WTC11 (cell line): ENCODE results near the gene KIR3DL1. TPM values are rescaled to one million over a fixed set of nuclear protein-coding genes. Genes with fewer than 3 reads are reported as not detected.
"Not testable (repeated sequence)": the region's sequence is repeated elsewhere in the genome, so short reads cannot be mapped to it uniquely, and the experiment has no call there.

Experiments
- ATAC-seq: fragments of 200-7000 bp; cut with Tn5 transposase; 2 replicates; pipeline ENCODE4 v1.10.0; 2021; ENCODE audit warnings: mild to moderate bottlenecking, moderate library complexity
- CTCF ChIA-PET: fragments of 300-600 bp; sonication (Branson Sonifier 250); formaldehyde crosslinking; loops from one replicate; lab custom pipeline; 2021; ENCODE audit warnings: antibody characterized with exemption; lab: Charles Lee
- POLR2A ChIA-PET: fragments of 350-600 bp; sonication (Branson Sonifier 250); formaldehyde crosslinking; loops from one replicate; lab custom pipeline; 2021; ENCODE audit warnings: antibody characterized with exemption; lab: Charles Lee
- DNase-seq: peaks from one replicate; pipeline ENCODE4 v3.0.0; 2021; ENCODE audit warnings: low spot score
- H3K27ac Mint-ChIP-seq: 2 replicates; pipeline ENCODE4 v1.8.0; 2021; ENCODE audit warnings: mixed read lengths
- H3K27me3 Mint-ChIP-seq: 2 replicates; pipeline ENCODE4 v1.8.0; 2021; ENCODE audit warnings: low read depth, mild to moderate bottlenecking, moderate library complexity, mixed read lengths
- H3K36me3 Mint-ChIP-seq: 2 replicates; pipeline ENCODE4 v1.8.0; 2021; ENCODE audit warnings: mixed read lengths
- H3K4me1 Mint-ChIP-seq: 2 replicates; pipeline ENCODE4 v1.8.0; 2022; ENCODE audit warnings: mixed read lengths
- H3K4me3 Mint-ChIP-seq: 2 replicates; pipeline ENCODE4 v1.8.0; 2021; ENCODE audit warnings: mild to moderate bottlenecking, moderate library complexity, mixed read lengths
- H3K9me3 Mint-ChIP-seq: 2 replicates; pipeline ENCODE4 v1.8.0; 2021; ENCODE audit warnings: mixed read lengths
- AR ChIP-seq: fragments of 250-450 bp; sonication (Bioruptor Pico); IDR thresholded peaks from 2 replicates; pipeline ENCODE4 v1.9.0; 2021; ENCODE audit warnings: mild to moderate bottlenecking
- CREB1 ChIP-seq: sonication (generic); formaldehyde crosslinking; IDR thresholded peaks from 2 replicates; pipeline ENCODE4 v1.8.0; 2023; ENCODE audit warnings: mild to moderate bottlenecking, missing genetic modification reagents
- EMX1 ChIP-seq: fragments of 250-450 bp; sonication (Bioruptor Pico); IDR thresholded peaks from 2 replicates; pipeline ENCODE4 v1.8.0; 2021; ENCODE audit warnings: mild to moderate bottlenecking
- FOXP1 ChIP-seq: sonication (generic); formaldehyde crosslinking; IDR thresholded peaks from 2 replicates; pipeline ENCODE4 v1.8.0; 2022; ENCODE audit warnings: missing genetic modification reagents, mild to moderate bottlenecking, moderate library complexity, borderline replicate concordance
- NR3C1 ChIP-seq: sonication (generic); formaldehyde crosslinking; conservative IDR thresholded peaks from 2 replicates; pipeline ENCODE4 v1.8.1; 2023; ENCODE audit warnings: low read depth, mild to moderate bottlenecking, missing genetic modification reagents
- TEAD4 ChIP-seq: sonication (generic); formaldehyde crosslinking; IDR thresholded peaks from 2 replicates; pipeline ENCODE4 v1.8.0; 2022; ENCODE audit warnings: mild to moderate bottlenecking, missing genetic modification reagents
- ZNF219 ChIP-seq: sonication (generic); formaldehyde crosslinking; IDR thresholded peaks from 2 replicates; pipeline ENCODE4 v1.8.0; 2023; ENCODE audit warnings: missing genetic modification reagents, mild to moderate bottlenecking, borderline replicate concordance
- total RNA-seq: library from RNA; stranded (reverse); gene quantifications from 3 replicates; pipeline ENCODE4 v1.2.3, GENCODE V29; 2021
- TF ChIP-seq, protein P1 (sequence below): sonication (generic); formaldehyde crosslinking; IDR thresholded peaks from 2 replicates; pipeline ENCODE4 v1.8.1; 2022; ENCODE audit warnings: mild to moderate bottlenecking, missing genetic modification reagents, moderate library complexity, borderline replicate concordance
- TF ChIP-seq, protein P2 (sequence below): sonication (generic); formaldehyde crosslinking; IDR thresholded peaks from 2 replicates; pipeline ENCODE4 v1.8.0; 2022; ENCODE audit warnings: mild to moderate bottlenecking, missing genetic modification reagents
- TF ChIP-seq, protein P3 (sequence below): sonication (generic); formaldehyde crosslinking; IDR thresholded peaks from 2 replicates; pipeline ENCODE4 v1.8.0; 2022; ENCODE audit warnings: mild to moderate bottlenecking, missing genetic modification reagents
- TF ChIP-seq, protein P4 (sequence below): sonication (generic); formaldehyde crosslinking; IDR thresholded peaks from 2 replicates; pipeline ENCODE4 v1.8.0; 2022; ENCODE audit warnings: mild to moderate bottlenecking, missing genetic modification reagents

KIR3DL1 gene
- total RNA-seq, 1 experiment from 2014 or later: not detected

DNA sequence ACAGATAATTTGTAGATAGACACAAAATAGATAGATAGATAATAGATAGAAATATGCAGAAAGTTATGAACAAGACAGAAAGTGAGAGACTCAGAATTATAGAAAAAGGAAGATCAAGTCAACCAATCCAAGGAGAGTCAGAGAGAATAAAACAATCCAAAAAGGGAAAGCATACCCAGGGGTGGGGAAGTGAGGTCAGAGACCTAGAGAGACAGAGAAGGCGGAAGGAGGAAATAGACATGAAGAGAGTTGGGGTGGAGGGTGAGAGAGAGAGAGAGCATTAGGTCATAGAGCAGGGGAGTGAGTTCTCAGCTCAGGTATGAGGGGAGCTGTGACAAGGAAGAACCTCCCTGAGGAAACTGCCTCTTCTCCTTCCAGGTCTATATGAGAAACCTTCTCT lies 39.0 kb downstream of the KIR3DL1 start:
- POLR2A ChIA-PET, DNase-seq, H3K4me3 Mint-ChIP-seq, ATAC-seq, H3K27ac Mint-ChIP-seq, H3K4me1 Mint-ChIP-seq, CTCF ChIA-PET: not testable (repeated sequence)
- H3K36me3 Mint-ChIP-seq: peaks cover 50% of the 10 kb centered on the region
- H3K27me3 Mint-ChIP-seq: peaks cover 22% of the 10 kb centered on the region
- H3K9me3 Mint-ChIP-seq: peaks cover 86% of the 10 kb centered on the region

DNA sequence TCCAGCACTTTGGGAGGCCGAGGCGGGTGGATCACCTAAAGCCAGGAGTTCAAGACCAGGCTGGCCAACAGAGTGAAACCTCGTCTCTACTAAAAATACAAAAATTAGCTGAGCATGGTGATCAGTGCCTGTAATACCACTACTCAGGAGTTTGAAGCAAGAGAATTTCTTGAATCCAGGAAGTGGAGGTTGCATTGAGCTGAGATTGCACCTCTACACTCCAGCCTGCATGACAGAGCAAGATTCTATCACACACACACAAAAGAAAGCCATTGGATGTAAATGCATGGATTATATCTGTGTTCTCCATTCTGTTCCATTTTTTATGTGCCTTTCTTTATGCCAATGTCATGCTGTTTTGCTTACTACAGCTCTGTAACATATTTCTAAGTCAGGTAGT lies 42.2 kb downstream of the KIR3DL1 start:
- DNase-seq, H3K4me1 Mint-ChIP-seq, H3K4me3 Mint-ChIP-seq, H3K27ac Mint-ChIP-seq, POLR2A ChIA-PET, ATAC-seq, CTCF ChIA-PET: not testable (repeated sequence)
- H3K27me3 Mint-ChIP-seq: peaks cover 25% of the 10 kb centered on the region
- peaks cover 35% of the 10 kb centered on the region for H3K36me3 Mint-ChIP-seq
- H3K9me3 Mint-ChIP-seq: peaks cover 76% of the 10 kb centered on the region

DNA sequence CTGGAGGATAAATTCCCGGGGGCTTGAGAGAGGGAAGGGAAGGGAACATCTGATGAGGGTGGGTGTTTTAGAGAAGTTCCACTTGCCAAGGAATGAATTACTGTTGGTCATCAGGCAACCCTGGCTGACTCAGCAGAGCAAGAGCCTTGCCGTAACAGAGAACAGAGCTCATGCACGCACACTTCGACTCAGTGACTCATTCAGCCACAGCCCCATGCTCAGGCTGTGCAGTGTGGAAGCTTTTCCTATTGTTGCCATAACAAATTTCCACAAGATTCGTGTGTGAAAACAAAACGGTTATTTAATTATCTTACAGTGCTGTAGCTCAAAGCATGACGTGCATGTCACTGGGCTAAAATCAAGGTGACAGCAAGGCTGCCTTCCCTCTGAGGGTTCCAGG lies 43.2 kb downstream of the KIR3DL1 start:
- DNase-seq, POLR2A ChIA-PET, CTCF ChIA-PET, H3K4me3 Mint-ChIP-seq, ATAC-seq, H3K27ac Mint-ChIP-seq, H3K4me1 Mint-ChIP-seq: not testable (repeated sequence)
- peaks cover 67% of the 10 kb centered on the region for H3K9me3 Mint-ChIP-seq
- H3K27me3 Mint-ChIP-seq: peaks cover 25% of the 10 kb centered on the region
- peaks cover 30% of the 10 kb centered on the region for H3K36me3 Mint-ChIP-seq

DNA sequence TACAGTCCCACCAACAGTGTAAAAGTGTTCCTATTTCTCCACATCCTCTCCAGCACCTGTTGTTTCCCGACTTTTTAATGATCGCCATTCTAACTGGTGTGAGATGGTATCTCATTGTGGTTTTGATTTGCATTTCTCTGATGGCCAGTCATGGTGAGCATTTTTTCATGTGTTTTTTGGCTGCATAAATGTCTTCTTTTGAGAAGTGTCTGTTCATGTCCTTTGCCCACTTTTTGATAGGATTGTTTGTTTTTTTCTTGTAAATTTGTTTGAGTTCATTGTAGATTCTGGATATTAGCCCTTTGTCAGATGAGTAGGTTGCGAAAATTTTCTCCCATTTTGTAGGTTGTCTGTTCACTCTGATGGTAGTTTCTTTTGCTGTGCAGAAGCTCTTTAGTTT lies 47.2 kb downstream of the KIR3DL1 start:
- Mint-ChIP-seq H3K36me3 (peaks cover 15% of the 10 kb centered on the region), H3K9me3 (peaks cover 62% of the 10 kb centered on the region), H3K27me3 (peaks cover 42% of the 10 kb centered on the region)
- H3K4me1 Mint-ChIP-seq, H3K4me3 Mint-ChIP-seq, H3K27ac Mint-ChIP-seq, POLR2A ChIA-PET, CTCF ChIA-PET, ATAC-seq, DNase-seq: not testable (repeated sequence)

DNA sequence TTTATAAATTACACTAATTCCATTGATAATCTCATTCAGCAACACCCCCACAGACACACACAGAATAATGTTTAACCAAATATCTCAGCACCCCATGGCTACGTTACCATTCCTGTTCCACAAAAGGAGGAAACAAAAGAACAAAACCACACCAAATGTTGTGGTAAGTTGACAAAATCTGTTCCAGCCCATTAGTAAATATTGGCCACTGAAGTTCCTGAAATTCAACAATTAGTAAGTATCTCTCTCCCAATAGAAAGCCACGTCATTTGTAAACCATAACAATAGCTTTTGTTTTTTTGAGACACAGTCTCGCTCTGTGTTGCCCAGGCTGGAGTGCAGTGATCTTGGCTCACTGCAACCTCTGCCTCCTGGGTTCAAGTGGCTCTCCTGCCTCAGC lies 55.4 kb downstream of the KIR3DL1 start:
- no peak overlapping the region for H3K27ac Mint-ChIP-seq
- no peak for DNase-seq
- H3K9me3 Mint-ChIP-seq: peaks cover 28% of the 10 kb centered on the region
- no peak for ATAC-seq
- H3K4me3 Mint-ChIP-seq: no peak overlapping the region
- H3K4me1 Mint-ChIP-seq: peaks cover 18% of the 10 kb centered on the region
- H3K27me3 Mint-ChIP-seq: peaks cover 16% of the 10 kb centered on the region
- ChIA-PET CTCF (interaction anchor here (2.1 kb wide), 1 partner anchor 10 kb away, joined by 11 read pairs; no protein-coding TSS in a partner anchor), POLR2A (no interaction called here)
- no peaks in the 10 kb centered on the region for H3K36me3 Mint-ChIP-seq
- TF ChIP-seq, protein P1, sequence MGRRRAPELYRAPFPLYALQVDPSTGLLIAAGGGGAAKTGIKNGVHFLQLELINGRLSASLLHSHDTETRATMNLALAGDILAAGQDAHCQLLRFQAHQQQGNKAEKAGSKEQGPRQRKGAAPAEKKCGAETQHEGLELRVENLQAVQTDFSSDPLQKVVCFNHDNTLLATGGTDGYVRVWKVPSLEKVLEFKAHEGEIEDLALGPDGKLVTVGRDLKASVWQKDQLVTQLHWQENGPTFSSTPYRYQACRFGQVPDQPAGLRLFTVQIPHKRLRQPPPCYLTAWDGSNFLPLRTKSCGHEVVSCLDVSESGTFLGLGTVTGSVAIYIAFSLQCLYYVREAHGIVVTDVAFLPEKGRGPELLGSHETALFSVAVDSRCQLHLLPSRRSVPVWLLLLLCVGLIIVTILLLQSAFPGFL (CRISPR knock-in tag): no peak
- TF ChIP-seq, all 79 proteins: peak for 0

GRCh38 chr19:54873990-54874389 lies 57.7 kb downstream of the KIR3DL1 start, which contains the start of gene FCAR:
FCAR (plus strand) TSS chr19:54874235; CDS start chr19:54874290, 55 bp downstream.
- H3K27me3 Mint-ChIP-seq: peaks cover 18% of the 10 kb centered on the region
- DNase-seq: no peak
- H3K4me3 Mint-ChIP-seq: no peak within 1 kb of the TSS
- H3K4me1 Mint-ChIP-seq: peaks cover 19% of the 10 kb centered on the region
- no peak for ATAC-seq
- H3K9me3 Mint-ChIP-seq: peaks cover 21% of the 10 kb centered on the region
- TF ChIP-seq EMX1 (CRISPR knock-in tag) (no peak), ZNF219 (no peak)
- TF ChIP-seq, protein P2, sequence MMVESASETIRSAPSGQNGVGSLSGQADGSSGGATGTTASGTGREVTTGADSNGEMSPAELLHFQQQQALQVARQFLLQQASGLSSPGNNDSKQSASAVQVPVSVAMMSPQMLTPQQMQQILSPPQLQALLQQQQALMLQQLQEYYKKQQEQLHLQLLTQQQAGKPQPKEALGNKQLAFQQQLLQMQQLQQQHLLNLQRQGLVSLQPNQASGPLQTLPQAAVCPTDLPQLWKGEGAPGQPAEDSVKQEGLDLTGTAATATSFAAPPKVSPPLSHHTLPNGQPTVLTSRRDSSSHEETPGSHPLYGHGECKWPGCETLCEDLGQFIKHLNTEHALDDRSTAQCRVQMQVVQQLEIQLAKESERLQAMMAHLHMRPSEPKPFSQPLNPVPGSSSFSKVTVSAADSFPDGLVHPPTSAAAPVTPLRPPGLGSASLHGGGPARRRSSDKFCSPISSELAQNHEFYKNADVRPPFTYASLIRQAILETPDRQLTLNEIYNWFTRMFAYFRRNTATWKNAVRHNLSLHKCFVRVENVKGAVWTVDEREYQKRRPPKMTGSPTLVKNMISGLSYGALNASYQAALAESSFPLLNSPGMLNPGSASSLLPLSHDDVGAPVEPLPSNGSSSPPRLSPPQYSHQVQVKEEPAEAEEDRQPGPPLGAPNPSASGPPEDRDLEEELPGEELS (CRISPR knock-in tag): no peak
- CTCF ChIA-PET: no interaction called here
- POLR2A ChIA-PET: no interaction called here
- no peak within 1 kb of the TSS for H3K27ac Mint-ChIP-seq
- no peaks in the 10 kb centered on the region for H3K36me3 Mint-ChIP-seq

DNA sequence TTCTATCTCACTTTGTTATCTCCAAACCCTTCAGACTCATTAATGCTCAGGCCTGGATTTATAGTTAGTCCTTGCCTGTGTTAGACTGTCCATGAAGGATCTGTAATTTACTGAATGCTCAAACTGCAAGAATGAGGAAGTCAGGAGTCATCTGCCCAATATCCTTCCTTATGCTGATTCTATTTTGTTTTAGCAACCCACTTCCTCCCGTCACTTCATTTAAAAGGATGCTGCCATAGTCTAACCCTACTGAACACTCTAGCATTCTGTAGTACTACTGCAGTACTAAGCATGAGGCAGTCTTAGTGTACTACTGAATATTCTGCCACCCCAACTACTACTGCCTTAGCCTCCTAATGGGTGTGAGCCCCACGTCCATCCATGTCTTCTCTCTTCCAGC lies 59.2 kb downstream of the KIR3DL1 start:
- ChIA-PET CTCF (no interaction called here), POLR2A (no interaction called here)
- H3K4me3 Mint-ChIP-seq: no peak overlapping the region
- ATAC-seq (no peak), DNase-seq (no peak)
- no peak overlapping the region for H3K27ac Mint-ChIP-seq
- H3K4me1 Mint-ChIP-seq: peaks cover 28% of the 10 kb centered on the region
- H3K36me3 Mint-ChIP-seq: no peaks in the 10 kb centered on the region
- peaks cover 21% of the 10 kb centered on the region for H3K9me3 Mint-ChIP-seq
- peaks cover 23% of the 10 kb centered on the region for H3K27me3 Mint-ChIP-seq
- TF ChIP-seq CREB1: no peak
- no peak for TF ChIP-seq AR (CRISPR knock-in tag)
- TF ChIP-seq, protein P3, sequence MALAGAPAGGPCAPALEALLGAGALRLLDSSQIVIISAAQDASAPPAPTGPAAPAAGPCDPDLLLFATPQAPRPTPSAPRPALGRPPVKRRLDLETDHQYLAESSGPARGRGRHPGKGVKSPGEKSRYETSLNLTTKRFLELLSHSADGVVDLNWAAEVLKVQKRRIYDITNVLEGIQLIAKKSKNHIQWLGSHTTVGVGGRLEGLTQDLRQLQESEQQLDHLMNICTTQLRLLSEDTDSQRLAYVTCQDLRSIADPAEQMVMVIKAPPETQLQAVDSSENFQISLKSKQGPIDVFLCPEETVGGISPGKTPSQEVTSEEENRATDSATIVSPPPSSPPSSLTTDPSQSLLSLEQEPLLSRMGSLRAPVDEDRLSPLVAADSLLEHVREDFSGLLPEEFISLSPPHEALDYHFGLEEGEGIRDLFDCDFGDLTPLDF (CRISPR knock-in tag): no peak
- no peak for TF ChIP-seq FOXP1
- TF ChIP-seq TEAD4: no peak
- TF ChIP-seq NR3C1 (CRISPR knock-in tag): no peak
- TF ChIP-seq, protein P4, sequence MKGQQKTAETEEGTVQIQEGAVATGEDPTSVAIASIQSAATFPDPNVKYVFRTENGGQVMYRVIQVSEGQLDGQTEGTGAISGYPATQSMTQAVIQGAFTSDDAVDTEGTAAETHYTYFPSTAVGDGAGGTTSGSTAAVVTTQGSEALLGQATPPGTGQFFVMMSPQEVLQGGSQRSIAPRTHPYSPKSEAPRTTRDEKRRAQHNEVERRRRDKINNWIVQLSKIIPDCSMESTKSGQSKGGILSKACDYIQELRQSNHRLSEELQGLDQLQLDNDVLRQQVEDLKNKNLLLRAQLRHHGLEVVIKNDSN: no peak
